GM06990 (cell line): ENCODE data around the gene DLK1.

Experiments
- DNase-seq: peaks from one replicate; pipeline ENCODE4 v3.0.0-alpha.2; 2011; ENCODE audit not compliant: insufficient read length; ENCODE audit errors: extremely low read depth
- H3K27me3 ChIP-seq: replicated peaks from 2 replicates; pipeline ENCODE4 v1.6.0; 2011; ENCODE audit warnings: low read length; ENCODE audit not compliant: control insufficient read depth, insufficient read depth
- H3K36me3 ChIP-seq: 2 replicates; pipeline ENCODE4 v1.5.1; 2011; ENCODE audit warnings: low read length; ENCODE audit not compliant: control insufficient read depth, insufficient read depth
- H3K4me3 ChIP-seq: replicated peaks from 2 replicates; pipeline ENCODE4 v1.5.1; 2011; ENCODE audit warnings: low read depth, mild to moderate bottlenecking, control low read depth, low read length
- CTCF ChIP-seq: IDR thresholded peaks from 2 replicates; pipeline ENCODE4 v1.5.1; 2011; ENCODE audit warnings: low read length, control low read depth, mild to moderate bottlenecking, inconsistent platforms; ENCODE audit not compliant: insufficient read depth, poor library complexity, severe bottlenecking

Gene DLK1

GRCh38 chr14:100679707-100680438 is 46.8 kb upstream of the DLK1 start:
- Histone ChIP-seq H3K36me3 (no peaks in the 10 kb centered on the region), H3K4me3 (no peak overlapping the region), H3K27me3 (peaks cover 4% of the 10 kb centered on the region)
- TF ChIP-seq CTCF = no peak
- no peak for DNase-seq

DNA sequence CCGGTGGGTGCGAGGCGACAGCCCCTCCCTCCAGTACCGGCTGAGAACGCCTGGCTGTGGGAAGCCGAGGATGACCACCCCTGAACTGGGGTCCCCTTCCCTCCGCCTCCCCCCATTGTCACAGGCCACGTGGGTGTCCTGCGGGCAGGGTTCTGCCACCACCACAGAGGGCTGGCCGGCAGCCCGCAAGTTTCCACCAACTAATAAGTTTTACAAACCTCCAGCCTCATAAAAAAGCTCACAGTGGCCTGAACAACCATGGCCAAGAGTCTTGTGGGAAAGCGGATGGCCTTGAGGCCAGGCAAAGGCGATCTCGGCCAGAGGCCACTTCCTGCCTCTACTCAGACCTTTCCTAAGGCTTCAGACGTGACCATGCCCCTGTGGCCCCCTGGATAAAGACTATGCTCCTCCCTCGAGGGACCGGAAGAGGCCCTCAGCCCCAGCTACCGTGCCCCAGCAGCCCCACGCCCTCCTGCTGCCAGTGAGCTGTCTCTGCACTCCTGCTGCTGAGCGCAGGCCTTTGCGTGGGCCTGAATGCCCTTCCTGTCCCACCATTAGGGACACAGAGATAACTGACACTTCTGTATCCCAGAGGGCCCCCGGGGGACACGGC is 46.1 kb upstream of the DLK1 start:
- H3K27me3 ChIP-seq = peaks cover 2% of the 10 kb centered on the region
- no peak for DNase-seq
- H3K36me3 ChIP-seq = no peaks in the 10 kb centered on the region
- no peak overlapping the region for H3K4me3 ChIP-seq
- TF ChIP-seq CTCF = no peak

DNA sequence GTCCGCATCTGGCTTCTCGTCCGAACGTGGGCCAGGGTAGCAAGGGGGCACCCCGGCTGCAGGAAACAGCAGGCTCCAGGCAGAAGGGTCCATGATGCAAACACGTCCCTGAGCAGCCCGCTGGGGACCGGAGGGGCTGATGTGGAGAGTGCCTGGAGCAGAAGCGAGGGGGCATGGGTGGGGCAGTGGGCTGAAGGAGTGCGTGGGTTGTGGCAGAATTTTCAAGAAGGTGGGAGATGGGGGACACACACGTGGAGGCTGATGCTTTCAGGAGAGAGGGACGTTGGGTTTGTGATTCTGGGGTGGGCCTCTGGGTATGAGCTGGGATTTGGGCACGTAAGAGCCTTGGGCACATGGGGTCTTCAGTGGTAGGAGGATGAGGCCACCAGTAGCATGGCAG is 45.6 kb upstream of the DLK1 start:
- no peak for DNase-seq
- H3K4me3 ChIP-seq = no peak overlapping the region
- TF ChIP-seq CTCF = no peak

DNA sequence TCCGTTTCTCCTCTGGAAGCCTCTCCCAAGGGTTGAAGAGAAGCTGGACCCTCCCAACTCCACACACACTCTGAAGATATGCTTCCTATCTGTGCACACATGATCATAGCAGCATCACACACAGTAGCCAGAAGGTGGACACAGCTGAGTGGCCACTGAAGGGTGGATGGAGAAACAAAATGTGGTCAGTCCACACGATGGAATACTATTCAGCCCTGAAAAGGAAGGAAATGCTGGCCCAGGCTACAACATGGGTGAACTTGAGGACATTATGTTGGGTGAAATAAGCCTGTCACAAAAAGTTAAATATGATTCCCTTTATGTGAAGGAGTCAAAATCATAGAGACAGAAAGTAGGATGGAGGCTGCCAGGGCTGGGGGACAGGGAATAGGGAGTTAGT is 43.9 kb upstream of the DLK1 start:
- no peak overlapping the region for H3K4me3 ChIP-seq
- no peak for TF ChIP-seq CTCF

More for the DNA sequence above, 45.6 kb upstream of the DLK1 start:
- Histone ChIP-seq H3K27me3 (peaks cover 2% of the 10 kb centered on the region), H3K36me3 (no peaks in the 10 kb centered on the region)

GRCh38 chr14:100683578-100683977 is 43.1 kb upstream of the DLK1 start:
- Histone ChIP-seq H3K36me3 (no peaks in the 10 kb centered on the region), H3K27me3 (peaks cover 2% of the 10 kb centered on the region), H3K4me3 (no peak overlapping the region)
- TF ChIP-seq CTCF = no peak
- DNase-seq = no peak

More for the DNA sequence above, 43.9 kb upstream of the DLK1 start:
- no peak for DNase-seq
- Histone ChIP-seq H3K27me3 (peaks cover 2% of the 10 kb centered on the region), H3K36me3 (no peaks in the 10 kb centered on the region)

DNA sequence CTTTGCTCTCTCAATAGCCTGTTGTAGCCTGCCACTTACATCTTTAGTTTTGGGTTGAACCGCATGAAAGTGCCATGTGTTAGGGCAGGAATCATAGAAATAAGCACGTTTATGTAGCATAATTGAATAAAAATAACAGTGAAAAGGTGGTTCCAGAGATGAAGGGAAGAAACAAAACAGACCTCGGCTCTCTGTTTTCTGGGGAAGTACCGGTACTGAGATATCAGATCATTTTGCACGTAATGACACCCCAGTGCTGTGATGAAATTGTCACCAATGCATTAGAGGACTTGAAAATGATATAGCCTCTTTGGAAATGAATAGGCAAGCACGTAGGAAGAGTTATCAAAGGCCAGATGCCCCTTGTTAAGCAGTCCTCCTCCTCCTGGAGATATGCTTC is 42.5 kb upstream of the DLK1 start:
- no peak for TF ChIP-seq CTCF
- Histone ChIP-seq H3K4me3 (no peak overlapping the region), H3K27me3 (peaks cover 2% of the 10 kb centered on the region), H3K36me3 (no peaks in the 10 kb centered on the region)
- no peak for DNase-seq
